H1 (cell line): Measurements from ENCODE around the gene NARS2. TPM values are rescaled to one million over a fixed set of nuclear protein-coding genes. Genes with fewer than 3 reads are reported as not detected.

Experiments
- RAD21 ChIP-seq, 2 experiments: IDR thresholded peaks in 1 of 2; conservative IDR thresholded peaks in 1 of 2; 2 replicates each; pipeline ENCODE4 v1.6.1; 2011; ENCODE audit warnings: low read depth in 2 of 2, low read length in 2 of 2, improper control_type of control experiment in 1 of 2, inconsistent platforms in 1 of 2, mild to moderate bottlenecking in 1 of 2, moderate library complexity in 1 of 2
- TAF7 ChIP-seq: optimal IDR thresholded peaks from 2 replicates; pipeline ENCODE3; 2011; ENCODE audit warnings: low read depth, mild to moderate bottlenecking, inconsistent platforms, low read length, moderate library complexity, borderline replicate concordance
- polyA plus RNA-seq, 7 experiments: library from polyadenylated mRNA; depleted of rRNA in 3 of 7; stranded (reverse) in 5 of 7; unstranded in 2 of 7; fragments of >200 nt in 5 of 7; fragments of 200-250 nt in 2 of 7; gene quantifications; 1 replicate in 5 of 7; 2 replicates in 1 of 7; 4 replicates in 1 of 7; pipeline versions ENCODE4 v1.2.1 to v1.2.3, GENCODE V29; 2011 to 2013; ENCODE audit warnings: missing spikeins in 2 of 7, mixed read lengths in 2 of 7
- total RNA-seq: library from RNA; stranded (reverse); fragmentation: NEBNext Ultra II Directional; extraction: Animal tissue kit (Norgen Biotek cat#: 25700); gene quantifications from 2 replicates; pipeline ENCODE4 v1.2.1, GENCODE V29; 2021
- TF ChIP-seq, protein P1 (sequence below): IDR thresholded peaks from 2 replicates; pipeline ENCODE4 v1.6.1; 2011; ENCODE audit warnings: low read length, improper control_type of control experiment

NARS2 gene
- total and polyA plus RNA-seq, 2 of the 8 experiments (the other 6 are each of a cell fraction or from before 2014, with no cell fraction given): 26.2 to 51.6 TPM

DNA sequence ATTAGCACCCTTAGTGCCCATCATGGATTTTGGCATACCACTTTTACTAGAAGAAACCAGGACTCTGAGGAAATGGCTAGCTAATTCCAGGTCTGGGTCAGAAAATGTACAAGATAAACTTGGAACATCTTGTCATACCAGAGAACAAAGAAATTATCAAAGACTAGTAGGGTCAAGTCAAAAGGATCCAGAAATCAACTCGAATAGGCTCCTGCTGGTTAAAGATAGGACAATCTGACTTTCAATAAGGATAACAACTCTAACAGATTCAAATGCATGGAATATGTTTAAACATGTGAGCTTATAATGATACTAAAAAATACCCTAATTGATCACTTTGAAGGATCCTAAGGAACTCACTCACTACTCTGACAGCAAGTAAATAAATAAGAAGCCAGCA lies 175.9 kb downstream of the NARS2 start (continued):
- TF ChIP-seq, protein P1, sequence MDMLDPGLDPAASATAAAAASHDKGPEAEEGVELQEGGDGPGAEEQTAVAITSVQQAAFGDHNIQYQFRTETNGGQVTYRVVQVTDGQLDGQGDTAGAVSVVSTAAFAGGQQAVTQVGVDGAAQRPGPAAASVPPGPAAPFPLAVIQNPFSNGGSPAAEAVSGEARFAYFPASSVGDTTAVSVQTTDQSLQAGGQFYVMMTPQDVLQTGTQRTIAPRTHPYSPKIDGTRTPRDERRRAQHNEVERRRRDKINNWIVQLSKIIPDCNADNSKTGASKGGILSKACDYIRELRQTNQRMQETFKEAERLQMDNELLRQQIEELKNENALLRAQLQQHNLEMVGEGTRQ: no peak
- TF ChIP-seq TAF7: no peak
- TF ChIP-seq RAD21 (IDR thresholded peaks at IDR 0.05 in 1 of 2, conservative IDR thresholded peaks at IDR 0.05 in 1 of 2; ENCODE audit: low read depth in 2 of 2, low read length in 2 of 2): no peak
